ENCODE results near the gene PAM16.
A peak's percentile ranks its signal among the peaks of the same experiment; 100 is the strongest.

The PAM16 gene

DNA sequence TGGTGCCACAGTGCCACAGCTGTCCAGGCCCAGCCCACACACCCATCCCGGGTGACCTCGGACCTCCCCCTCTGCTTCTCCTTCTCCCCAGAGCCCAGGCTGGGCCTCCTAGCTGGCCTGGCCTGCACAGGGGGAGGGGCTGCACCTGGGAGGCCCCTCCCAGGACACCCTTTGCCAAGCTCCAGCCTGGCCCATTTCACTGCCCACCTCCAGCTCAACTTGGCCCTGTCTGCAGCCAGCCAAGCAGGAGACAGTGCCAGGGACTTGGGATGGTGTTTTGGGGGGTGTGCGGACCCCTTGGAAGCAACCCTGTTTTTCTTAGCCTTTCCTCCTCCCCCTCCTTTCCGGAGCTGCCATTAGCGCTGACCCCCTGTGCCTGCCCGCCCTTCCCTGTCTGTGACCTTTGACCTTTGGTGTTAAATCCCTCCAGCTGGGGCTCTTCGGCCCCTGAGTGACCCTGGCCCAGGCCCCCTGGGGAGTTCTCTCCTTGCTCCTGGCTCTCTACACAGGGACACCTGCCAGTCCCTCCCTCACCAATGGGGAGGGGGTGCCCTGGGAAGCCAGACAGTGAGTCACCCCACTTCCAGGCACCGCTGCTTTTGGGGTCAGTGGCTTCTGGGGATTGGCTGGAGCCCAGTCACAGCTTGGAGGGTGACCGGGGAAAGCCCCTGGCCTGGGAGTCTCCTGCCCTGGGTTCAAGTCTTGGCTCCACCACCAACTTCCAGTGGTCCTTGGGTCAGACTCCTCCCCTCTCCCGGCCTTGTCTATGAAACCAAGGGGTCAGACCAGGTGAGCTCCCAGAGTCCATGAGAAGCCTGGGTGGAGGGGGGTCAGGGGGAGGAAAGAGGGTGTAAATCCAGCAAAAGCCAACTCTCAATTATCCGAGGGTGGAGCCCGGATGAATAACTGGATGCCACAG is 33.3 kb downstream of the PAM16 start:
- Histone ChIP-seq H3K36me3 (ENCODE audit: insufficient read depth, low read length) (no peaks in the 10 kb centered on the region), H3K27me3 (ENCODE audit: control insufficient read depth in 1 of 2, insufficient read depth in 2 of 2, low read length in 2 of 2) (no peaks in the 10 kb centered on the region), H3K27ac (ENCODE audit: low read depth, low read length) (peak overlapping the region; percentile 95), H3K9me3 (ENCODE audit: low read length) (no peaks in the 10 kb centered on the region), H3K4me3 (ENCODE audit: low read depth in 1 of 2, low read length in 2 of 2) (peak overlapping the region; percentile 49 to 64), H3K9ac (ENCODE audit: low read length) (peak overlapping the region; percentile 19), H3K4me1 (ENCODE audit: insufficient read depth, low read length) (peaks cover 48% of the 10 kb centered on the region)

DNA sequence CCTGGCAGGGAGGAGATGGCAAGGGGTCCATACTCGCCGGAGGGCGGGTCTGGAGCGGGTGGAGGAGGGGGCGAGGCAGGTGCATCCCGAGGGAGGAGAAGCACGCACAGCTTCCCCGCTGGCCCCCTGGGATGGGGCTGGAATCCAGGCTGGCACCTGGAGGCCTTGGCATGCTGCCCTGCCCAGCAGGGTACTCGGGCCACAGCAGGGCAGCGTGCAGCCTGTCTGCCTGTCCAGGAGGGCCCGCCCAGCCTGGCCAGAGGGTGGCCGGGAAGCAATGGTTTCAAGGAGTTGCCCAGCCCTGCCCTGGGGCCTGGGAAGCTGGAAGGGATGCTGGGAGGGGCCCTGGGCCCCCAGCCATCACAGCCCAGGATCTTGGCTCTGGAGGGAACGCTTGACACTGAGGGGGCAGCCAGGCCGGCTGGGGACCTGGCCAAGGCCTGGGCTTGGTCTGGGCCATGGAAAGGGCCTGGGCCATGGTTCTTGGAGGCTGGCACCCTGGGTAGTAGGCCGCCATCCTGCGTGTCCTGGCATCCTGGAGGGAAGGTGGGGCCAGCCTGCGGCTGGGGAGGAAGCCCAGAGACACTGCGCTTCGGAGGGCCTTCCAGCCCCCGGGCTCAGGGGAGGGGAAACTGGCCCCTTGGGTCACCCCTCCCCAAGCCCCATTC is 34.1 kb downstream of the PAM16 start:
- H3K9ac ChIP-seq (ENCODE audit: low read length) = peak overlapping the region; percentile 19

DNA sequence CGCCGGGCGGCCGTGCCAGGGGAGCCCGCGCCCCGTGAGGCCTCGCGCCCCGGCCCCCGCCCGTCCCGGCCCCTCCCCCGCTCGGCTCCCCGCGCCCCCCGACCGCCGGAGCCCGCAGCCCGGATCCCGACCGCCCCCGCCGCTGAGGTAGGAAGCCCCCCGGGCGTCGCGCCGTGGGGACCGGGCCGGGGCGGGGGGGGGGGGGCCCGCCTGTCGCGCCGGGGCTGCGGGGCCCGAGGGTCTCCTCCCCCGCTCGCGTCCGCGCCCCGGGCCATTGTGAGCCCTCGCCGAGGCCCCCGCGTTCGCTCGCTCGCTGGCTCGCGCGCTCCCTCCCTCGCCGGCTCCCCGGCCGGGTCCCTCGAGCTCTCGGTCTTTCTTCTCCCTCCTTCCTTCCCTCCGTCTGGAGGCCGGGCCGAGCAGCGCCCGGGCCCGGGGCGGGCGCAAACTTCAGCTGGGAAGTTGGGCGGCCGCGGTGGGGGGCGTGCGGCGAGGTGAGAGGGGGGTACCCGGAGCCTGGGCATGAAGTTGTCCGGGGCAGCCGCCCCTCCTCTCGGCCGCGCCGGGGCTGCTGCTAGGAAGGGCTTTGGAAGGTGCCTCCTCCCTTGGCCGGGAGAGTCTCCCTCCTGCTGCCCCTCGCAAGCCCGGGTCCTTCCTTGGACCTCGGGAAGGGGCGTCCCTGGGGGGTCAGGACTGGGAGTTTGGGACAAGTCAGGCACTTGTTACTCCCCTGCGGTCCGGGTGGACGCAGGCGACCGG is 34.8 kb downstream of the PAM16 start:
- Histone ChIP-seq H3K9ac (ENCODE audit: low read length) (no peak overlapping the region), H3K4me1 (ENCODE audit: insufficient read depth, low read length) (peaks cover 46% of the 10 kb centered on the region), H3K4me3 (ENCODE audit: low read depth in 1 of 2, low read length in 2 of 2) (peak overlapping the region; percentile 49 to 64), H3K9me3 (ENCODE audit: low read length) (no peaks in the 10 kb centered on the region), H3K36me3 (ENCODE audit: insufficient read depth, low read length) (no peaks in the 10 kb centered on the region), H3K27me3 (ENCODE audit: control insufficient read depth in 1 of 2, insufficient read depth in 2 of 2, low read length in 2 of 2) (no peaks in the 10 kb centered on the region), H3K27ac (ENCODE audit: low read depth, low read length) (peak overlapping the region; percentile 95)

More for the DNA sequence above, 34.1 kb downstream of the PAM16 start:
- Histone ChIP-seq H3K36me3 (ENCODE audit: insufficient read depth, low read length) (no peaks in the 10 kb centered on the region), H3K4me3 (ENCODE audit: low read depth in 1 of 2, low read length in 2 of 2) (peak overlapping the region; percentile 49 to 64), H3K4me1 (ENCODE audit: insufficient read depth, low read length) (peaks cover 48% of the 10 kb centered on the region), H3K9me3 (ENCODE audit: low read length) (no peaks in the 10 kb centered on the region), H3K27ac (ENCODE audit: low read depth, low read length) (peak overlapping the region; percentile 95), H3K27me3 (ENCODE audit: control insufficient read depth in 1 of 2, insufficient read depth in 2 of 2, low read length in 2 of 2) (no peaks in the 10 kb centered on the region)

DNA sequence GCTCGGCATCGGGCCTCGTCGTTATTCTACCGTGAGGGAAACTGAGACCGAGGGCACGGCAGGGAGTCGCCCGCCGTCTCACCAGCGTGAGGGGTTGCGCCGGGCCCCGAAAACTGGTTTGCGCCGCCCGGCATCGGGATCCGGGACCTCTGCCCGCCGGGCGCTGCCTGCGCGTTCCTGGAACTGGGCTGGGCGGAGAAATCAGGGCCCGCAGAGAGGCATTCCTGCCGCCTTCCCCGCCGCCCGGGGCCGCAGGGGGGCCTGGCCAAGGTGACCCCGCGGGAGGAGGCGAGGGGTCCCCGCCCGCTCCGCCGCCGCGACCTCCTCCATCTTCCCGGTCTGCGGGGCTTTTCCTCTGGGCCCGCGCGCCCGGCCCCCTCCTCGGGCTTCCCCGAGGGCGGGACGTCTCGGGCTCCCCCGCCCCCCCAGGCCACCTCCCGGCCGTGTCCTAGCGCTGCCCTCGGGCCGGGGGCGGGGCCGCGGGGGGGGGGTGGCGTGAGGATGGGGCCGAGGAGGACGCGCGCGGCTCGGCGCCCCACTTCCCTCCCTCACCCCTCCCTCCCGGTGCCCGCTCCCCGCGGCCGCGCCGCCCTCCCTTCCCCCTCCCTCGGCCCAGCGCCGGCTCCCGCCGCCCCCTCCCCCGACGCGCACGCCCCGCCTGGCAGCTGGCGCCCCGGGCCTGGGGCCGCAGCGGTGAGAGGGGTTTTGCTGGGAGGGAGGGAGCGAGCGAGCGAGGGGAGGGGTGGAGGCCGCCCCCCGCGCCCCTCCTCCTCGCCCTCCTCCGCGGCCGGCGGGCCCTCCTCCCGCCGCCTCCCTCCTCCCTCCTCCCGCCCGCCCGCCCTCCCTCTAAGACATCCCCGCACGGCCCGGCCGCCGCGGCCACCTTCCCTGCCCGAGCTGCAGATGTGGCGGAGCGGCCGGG is 35.7 kb downstream of the PAM16 start, which contains the start of gene GLIS2:
TSS of gene GLIS2 (plus strand) at position 882 of the 922 bp plus-strand sequence. CDS start 16,214 bp downstream, outside the sequence.
- Histone ChIP-seq H3K27ac (ENCODE audit: low read depth, low read length) (peak within 1 kb of the TSS; percentile 95), H3K36me3 (ENCODE audit: insufficient read depth, low read length) (no peaks in the 10 kb centered on the region), H3K9ac (ENCODE audit: low read length) (peak within 1 kb of the TSS; percentile 68), H3K4me3 (ENCODE audit: low read depth in 1 of 2, low read length in 2 of 2) (peak within 1 kb of the TSS; percentile 61 to 64), H3K27me3 (ENCODE audit: control insufficient read depth in 1 of 2, insufficient read depth in 2 of 2, low read length in 2 of 2) (no peaks in the 10 kb centered on the region), H3K9me3 (ENCODE audit: low read length) (no peaks in the 10 kb centered on the region), H3K4me1 (ENCODE audit: insufficient read depth, low read length) (peaks cover 38% of the 10 kb centered on the region)

DNA sequence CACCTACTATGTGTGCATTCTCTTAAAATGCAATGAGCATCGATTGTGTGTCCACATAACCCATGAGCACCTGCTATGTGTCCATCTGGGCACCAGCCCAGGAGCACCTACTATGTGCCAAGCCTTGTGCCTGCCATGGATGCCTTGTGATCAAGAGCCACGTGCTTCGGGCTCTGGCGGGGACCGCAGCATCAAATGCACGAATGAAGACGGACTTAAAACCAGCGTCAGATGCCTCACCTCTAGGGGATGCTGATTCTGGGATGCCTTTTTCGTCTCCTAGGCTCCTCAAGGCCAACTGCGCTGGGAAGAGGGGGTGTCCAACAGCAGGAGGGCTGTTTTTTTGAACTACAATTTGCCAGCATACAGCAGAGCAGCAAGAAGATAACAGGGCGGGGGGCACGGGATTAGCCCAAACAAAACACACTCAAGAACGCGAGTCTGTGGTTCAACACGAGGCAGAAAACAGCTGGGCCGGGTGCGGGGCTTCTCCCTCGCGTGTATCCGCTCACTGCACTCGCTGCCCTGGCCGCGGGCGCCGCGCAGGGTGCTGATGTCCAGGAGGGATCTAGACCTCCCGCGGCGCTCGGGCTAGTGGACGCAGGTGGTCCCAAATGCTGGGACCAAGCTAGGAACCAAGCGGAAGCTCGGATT is 36.5 kb downstream of the PAM16 start:
- Histone ChIP-seq H3K27ac (ENCODE audit: low read depth, low read length) (peak overlapping the region; percentile 74), H3K9ac (ENCODE audit: low read length) (peak overlapping the region; percentile 68), H3K36me3 (ENCODE audit: insufficient read depth, low read length) (no peaks in the 10 kb centered on the region), H3K4me1 (ENCODE audit: insufficient read depth, low read length) (peaks cover 37% of the 10 kb centered on the region), H3K9me3 (ENCODE audit: low read length) (no peaks in the 10 kb centered on the region), H3K4me3 (ENCODE audit: low read depth in 1 of 2, low read length in 2 of 2) (peak overlapping the region; percentile 56 to 61), H3K27me3 (ENCODE audit: control insufficient read depth in 1 of 2, insufficient read depth in 2 of 2, low read length in 2 of 2) (no peaks in the 10 kb centered on the region)

DNA sequence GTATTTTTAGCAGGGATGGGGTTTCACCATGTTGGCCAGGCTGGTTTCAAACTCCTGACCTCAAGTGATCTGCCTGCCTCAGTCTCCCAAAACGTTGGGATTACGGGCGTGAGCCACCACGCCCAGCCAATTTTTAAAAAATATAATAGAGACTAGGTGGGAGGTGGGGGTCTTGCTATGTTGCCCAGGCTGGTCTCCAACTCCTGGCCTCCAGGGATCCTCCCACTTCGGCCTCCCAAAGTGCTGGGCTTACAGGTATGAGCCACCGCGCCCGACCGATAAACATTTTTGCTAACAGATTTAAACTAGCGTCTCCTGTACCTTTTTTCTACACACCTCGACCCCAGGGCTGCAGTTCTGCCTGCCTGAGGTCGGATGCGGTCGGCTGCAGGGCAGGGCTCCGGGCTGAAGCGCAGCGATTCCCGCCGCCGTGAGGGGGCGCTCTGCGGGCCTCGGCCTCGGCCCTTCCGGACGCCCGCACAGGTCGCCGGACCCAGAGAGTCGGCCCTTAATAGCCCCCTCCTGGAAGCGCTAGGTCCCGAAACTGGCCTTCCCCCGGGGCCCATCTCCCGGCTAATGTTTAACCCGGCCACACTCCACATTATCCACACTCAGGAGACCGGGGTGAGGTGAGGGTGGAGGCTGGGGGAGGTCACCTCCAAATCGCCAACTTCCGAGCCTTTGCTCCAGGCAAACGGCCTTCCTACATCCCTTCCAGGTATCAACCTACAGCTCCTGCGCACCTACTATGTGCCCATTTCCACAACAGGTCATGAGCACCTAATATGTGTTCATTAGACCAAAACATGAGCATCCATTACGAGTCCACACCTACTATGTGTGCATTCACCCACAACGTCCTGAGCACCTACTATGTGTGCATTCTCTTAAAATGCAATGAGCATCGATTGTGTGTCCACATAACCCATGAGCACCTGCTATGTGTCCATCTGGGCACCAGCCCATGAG is 37.3 kb downstream of the PAM16 start:
- Histone ChIP-seq H3K4me3 (ENCODE audit: low read depth in 1 of 2, low read length in 2 of 2) (peak overlapping the region in 1 of 2 donors; percentile 56), H3K9ac (ENCODE audit: low read length) (no peak overlapping the region), H3K27ac (ENCODE audit: low read depth, low read length) (no peak overlapping the region), H3K36me3 (ENCODE audit: insufficient read depth, low read length) (no peaks in the 10 kb centered on the region), H3K4me1 (ENCODE audit: insufficient read depth, low read length) (peaks cover 33% of the 10 kb centered on the region), H3K27me3 (ENCODE audit: control insufficient read depth in 1 of 2, insufficient read depth in 2 of 2, low read length in 2 of 2) (no peaks in the 10 kb centered on the region), H3K9me3 (ENCODE audit: low read length) (no peaks in the 10 kb centered on the region)

DNA sequence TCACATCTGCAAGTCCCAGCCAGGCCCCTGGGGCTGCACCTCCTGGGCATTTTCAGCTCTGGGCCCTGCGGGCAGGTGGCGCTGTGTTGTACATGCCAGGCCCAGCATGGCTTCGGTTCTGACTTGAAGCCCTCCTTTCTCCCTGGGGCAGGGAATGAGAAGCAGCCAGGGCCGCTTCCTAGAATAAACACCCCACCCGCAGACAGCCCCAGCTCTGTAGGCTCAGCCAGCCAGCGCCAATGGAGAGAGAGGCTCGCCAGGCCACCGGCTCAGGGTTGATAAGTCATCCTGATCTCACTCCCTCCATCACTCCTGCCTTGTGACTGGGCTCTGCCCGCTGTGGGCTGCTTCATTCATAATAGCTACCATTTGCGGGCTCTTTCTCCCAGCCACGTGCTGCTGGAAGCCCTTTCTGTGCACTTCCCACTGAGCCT is 41.3 kb downstream of the PAM16 start:
- Histone ChIP-seq H3K9me3 (ENCODE audit: low read length) (no peaks in the 10 kb centered on the region), H3K4me3 (ENCODE audit: low read depth in 1 of 2, low read length in 2 of 2) (no peak overlapping the region), H3K36me3 (ENCODE audit: insufficient read depth, low read length) (no peaks in the 10 kb centered on the region), H3K27ac (ENCODE audit: low read depth, low read length) (no peak overlapping the region), H3K27me3 (ENCODE audit: control insufficient read depth in 1 of 2, insufficient read depth in 2 of 2, low read length in 2 of 2) (no peaks in the 10 kb centered on the region), H3K4me1 (ENCODE audit: insufficient read depth, low read length) (peaks cover 13% of the 10 kb centered on the region), H3K9ac (ENCODE audit: low read length) (no peak overlapping the region)

DNA sequence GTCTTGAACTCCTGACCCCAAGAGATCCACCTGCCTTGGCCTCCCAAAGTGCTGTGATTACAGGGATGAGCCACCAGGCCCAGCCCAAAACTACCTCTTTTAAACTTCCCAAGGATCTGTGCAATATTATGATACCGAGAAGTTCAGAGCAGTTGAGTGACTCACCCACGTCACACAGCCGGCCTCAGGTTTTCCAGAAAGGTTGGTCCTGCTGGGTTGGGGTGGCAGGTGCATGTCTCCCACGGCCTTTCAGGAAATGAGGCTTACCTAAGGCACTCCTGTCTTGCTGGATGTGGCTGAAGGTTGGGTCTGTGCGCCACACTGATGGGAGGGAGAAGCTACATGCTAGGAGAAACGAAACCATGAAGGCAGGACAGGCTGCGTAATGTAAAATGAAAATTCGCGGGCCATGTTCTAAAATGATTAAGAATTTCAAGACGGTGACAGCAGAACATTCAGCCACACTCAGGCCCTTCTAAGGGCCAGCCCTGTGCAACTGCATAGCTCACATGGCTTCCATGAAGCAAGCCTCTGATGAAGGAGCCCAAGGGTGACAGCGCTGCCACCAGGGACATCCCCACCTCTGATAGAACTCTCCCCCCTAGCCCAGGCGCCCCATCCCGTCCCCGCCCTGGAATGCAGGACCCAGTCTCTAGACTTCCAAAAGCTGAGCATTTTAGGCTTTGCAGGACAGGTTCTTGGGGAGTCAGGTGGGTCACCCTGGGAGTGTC is 41.9 kb downstream of the PAM16 start:
- H3K4me1 ChIP-seq (ENCODE audit: insufficient read depth, low read length) = peaks cover 13% of the 10 kb centered on the region
- H3K4me3 ChIP-seq (ENCODE audit: low read depth in 1 of 2, low read length in 2 of 2) = no peak overlapping the region
- no peaks in the 10 kb centered on the region for H3K9me3 ChIP-seq (ENCODE audit: low read length)
- H3K36me3 ChIP-seq (ENCODE audit: insufficient read depth, low read length) = no peaks in the 10 kb centered on the region
- no peaks in the 10 kb centered on the region for H3K27me3 ChIP-seq (ENCODE audit: control insufficient read depth in 1 of 2, insufficient read depth in 2 of 2, low read length in 2 of 2)
- H3K27ac ChIP-seq (ENCODE audit: low read depth, low read length) = no peak overlapping the region
- no peak overlapping the region for H3K9ac ChIP-seq (ENCODE audit: low read length)
